IPS DF 19.7 (cell line): ENCODE measurements around the gene FAM163B.

Experiments used
- DNase-seq: peaks from one replicate; pipeline ENCODE4 v3.0.0-alpha.2; 2013; ENCODE audit warnings: low read depth, low spot score

FAM163B gene

DNA sequence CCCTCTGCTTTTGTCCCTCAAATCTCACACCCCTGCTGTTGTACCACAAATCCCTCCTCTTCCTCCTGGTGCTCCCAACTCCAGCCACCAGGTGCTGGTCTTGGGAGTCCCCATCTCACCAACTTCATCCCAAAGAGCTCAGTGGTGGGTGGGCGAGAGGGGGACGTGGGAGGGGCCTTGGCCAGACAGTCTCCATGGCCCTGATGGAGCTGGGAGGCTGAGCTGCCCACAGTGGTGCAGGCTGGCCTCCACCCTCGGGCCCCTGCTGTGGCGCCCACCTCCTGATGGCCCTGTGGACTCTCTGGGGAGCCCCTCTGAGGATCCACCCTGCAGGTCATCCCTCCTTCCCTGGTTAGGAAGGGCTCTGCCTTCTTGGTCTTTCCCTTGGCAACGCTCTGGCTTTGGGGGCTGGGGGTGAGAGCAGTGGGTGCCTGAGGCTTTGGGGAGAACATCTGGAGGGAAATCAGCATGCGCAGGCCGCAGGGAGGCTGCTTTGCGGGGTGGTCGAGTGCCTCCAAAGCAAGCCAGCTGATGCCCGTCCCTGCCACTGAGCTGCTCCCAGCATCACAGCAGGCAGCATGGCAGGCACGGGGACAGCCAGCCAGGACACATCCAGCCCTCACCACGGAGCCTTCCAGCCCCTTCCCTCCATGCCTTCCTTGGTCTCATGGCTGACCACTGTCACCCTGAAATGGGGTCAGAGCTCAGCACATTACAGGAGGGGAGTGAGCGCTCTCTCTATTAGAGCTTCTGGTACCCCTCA, 7.6 kb upstream of the FAM163B start:
- no peak for DNase-seq

GRCh38 chr9:133615606-133616188, 6.5 kb upstream of the FAM163B start:
- DNase-seq: no peak

DNA sequence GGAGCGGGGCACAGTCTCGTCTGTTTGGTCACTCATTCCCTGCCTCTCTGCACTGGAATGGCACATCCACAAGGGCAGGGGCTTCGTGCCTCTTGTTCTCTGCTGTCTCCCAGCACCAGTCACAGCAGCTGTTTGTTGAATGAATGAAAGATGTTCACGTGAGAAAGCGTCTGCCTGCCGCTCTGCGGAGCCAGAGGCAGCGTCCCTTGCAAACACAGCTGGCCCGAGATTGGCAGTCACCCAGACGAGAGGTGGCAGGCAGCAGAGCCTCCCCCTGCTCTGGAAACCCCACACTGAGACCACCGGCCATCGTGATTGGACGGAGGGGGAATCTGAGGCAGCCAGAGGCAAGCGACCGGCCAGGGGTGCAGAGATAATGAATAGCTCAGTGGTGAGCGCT, 6.0 kb upstream of the FAM163B start:
- DNase-seq: no peak

DNA sequence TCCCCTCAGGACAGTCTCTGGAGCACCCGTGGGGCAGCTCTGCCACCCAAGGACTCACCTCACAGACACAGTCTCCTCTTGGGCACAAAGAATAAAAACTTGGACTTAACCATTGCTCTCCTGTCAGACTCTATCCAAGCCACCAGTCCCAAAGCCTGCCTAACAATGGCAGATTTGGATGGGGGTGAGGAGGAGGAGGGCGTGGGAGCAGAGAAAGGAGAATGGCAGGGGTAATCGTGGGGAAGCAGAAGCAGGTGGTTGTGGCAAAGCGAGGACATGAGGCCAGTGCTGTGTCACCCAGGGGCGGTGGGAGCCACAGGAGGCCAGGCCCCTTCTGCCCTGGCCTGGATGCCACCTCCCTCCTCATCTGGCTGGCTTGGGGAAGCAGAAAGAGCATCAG, 5.5 kb upstream of the FAM163B start:
- no peak for DNase-seq

GRCh38 chr9:133614056-133614455, 4.9 kb upstream of the FAM163B start:
- DNase-seq: no peak

GRCh38 chr9:133613432-133613831, 4.2 kb upstream of the FAM163B start:
- no peak for DNase-seq

DNA sequence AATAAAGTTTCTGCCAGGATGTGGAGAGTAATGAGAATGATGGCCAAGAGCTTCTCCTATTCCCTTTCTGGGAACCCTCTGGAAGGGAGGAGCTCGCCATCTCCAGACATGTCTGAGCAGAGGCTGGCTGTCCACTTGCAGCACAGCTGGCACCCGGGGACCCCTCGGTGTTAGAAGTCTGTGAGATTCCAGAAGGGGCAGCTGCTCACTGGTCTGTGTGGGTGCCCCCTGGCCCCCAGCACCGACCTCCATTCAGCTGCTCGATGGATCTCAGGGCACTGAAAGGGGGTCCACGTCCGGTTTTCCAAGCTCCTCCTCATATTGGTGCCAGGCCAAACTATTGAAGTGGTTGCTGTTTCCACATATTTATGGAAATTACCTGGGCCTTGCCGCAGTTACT, 3.6 kb upstream of the FAM163B start:
- no peak for DNase-seq

- DNase-seq: no peak
Measured at GRCh38 chr9:133612051-133612450, 2.9 kb upstream of the FAM163B start.

DNA sequence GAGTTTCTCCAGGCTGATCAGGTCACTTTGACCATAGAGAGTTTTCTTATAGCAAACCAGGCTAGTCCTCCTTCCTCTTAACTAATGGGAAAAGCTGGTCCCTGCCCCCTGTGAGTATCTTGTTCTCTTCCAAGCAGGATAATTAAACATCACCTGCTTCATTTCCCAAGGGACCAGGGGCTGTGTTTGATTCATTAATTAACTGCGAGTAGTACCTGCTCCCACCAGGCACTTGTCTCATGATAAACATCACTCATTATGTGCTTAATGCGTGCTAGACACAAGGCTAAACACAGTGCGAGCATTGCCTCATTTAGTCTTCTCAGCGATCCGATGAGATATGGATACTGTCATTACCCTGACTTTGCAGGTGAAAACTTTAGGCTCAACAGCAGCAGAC, 1.7 kb upstream of the FAM163B start:
- DNase-seq: no peak

- no peak for DNase-seq
Measured at GRCh38 chr9:133608889-133609288, 300 bp downstream of the FAM163B start.

DNA sequence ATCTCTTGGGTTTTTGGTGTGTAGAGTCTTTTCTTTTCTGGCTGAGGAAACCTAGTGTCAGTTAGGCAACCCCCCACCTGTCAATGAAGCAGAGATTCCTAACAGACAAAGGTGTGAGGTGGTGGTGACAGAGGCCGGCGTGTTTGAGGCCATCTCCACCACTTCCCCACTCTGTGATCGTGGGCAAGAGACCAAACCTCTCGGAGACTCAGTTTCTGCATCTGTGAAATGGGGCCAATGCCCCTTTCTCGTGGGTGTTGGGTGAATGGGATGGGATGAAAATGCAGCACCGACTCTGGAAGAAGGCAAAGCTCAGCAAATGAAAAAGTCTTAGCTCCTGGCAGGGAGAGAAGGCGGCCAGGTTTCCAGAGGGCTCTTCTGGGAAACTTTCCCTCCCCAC, 807 bp downstream of the FAM163B start:
- no peak for DNase-seq

DNA sequence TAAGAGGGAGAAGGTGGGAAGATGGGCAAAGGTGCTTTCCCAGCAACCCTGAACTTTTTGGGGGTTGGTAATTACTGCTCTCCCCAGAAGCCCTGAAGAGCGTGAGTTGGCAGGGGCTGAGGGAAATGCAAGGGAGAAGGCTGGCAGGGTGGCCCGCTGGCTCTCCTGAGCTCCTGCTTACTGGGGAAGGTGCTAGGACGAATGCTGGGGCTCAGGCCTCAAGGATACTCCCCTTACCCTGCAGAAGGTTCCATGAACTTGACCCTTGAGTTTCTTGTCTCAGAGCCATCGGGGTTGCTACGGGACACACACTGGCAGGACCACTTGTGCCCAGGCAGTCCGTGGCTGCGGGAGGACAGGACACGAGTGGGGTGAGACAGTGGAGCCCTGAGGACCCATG, 1.2 kb downstream of the FAM163B start:
- DNase-seq: no peak

DNA sequence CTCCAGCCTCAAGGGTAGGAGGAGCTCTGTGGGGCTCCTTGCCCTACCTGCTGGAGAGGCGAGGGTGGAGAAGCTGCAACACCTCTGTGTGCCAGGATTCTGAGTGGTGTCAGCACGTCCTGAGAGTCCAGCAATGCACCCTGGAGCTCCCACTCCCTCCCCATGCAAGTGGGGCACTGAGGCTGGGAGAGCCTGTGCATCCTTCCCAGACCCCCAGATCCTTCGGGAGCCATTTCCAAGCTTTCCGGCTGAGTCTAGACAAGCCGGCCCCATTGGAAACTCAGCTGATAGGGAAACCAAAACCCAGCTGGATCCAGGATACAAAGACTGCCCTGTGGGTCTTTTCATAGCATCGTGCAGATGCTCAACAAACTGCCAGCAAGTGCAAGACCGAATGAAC, 1.8 kb downstream of the FAM163B start:
- no peak for DNase-seq

DNA sequence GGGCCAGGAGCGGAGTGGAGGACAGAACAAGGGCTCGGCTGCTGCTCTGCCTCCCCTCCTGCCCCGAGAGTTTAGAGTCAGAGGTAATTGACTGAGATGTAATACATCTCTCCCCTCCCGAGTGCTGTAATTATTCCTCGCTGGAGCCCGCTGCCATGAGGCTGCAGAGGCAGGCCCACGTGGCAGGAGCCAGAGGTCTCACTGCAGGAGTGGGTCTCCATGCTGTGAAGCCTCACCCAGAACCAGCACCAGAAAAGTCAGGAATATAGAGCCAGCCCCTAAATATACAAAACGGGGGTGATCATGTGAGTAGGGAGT, 2.5 kb downstream of the FAM163B start:
- DNase-seq: no peak

GRCh38 chr9:133605856-133606707, 3.1 kb downstream of the FAM163B start:
- DNase-seq: no peak

DNA sequence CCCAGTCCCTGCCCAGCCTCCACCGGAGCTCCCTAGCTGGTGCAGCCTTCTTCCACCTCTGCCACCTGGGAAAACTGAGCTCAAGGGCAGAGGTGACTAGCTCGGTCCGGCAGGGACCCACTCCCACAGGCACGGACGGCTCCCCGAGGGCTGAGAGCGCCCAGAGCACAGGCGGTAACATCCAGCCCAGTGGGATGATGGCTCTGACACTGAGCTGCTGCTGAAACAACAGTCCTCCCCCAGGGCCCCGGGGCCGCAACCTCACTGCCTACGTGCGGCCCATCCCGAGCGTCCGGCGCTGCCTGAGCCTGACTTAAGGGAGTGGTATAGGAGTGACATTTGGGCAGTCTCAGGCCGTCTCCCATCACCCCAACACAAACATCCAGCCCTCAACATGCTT, 3.7 kb downstream of the FAM163B start:
- no peak for DNase-seq

DNA sequence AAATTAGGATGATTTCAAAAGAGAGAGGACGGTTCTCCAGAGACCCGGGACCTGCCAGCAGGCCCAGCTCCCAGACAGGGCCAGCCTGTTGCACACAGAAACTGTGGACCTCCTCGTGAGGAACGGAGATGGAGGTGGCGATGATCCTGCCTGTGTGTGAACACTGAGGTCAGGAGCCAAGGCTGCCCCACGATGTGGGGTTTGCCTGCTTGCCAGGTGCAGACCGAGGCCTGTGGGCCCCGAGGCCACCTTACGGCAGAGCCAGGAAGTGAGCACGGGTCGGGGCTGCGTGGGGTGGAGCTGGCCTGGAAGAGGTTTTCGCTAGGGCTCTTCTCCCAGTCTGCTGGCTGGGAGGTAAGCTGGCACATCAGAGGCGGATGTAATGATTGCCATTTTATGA, 4.3 kb downstream of the FAM163B start:
- DNase-seq: no peak

- no peak for DNase-seq
Measured at GRCh38 chr9:133604214-133604613, 5.0 kb downstream of the FAM163B start.

- DNase-seq: no peak
Measured at GRCh38 chr9:133603135-133603927, 5.9 kb downstream of the FAM163B start.

GRCh38 chr9:133602277-133602676, 6.9 kb downstream of the FAM163B start:
- DNase-seq: no peak

DNA sequence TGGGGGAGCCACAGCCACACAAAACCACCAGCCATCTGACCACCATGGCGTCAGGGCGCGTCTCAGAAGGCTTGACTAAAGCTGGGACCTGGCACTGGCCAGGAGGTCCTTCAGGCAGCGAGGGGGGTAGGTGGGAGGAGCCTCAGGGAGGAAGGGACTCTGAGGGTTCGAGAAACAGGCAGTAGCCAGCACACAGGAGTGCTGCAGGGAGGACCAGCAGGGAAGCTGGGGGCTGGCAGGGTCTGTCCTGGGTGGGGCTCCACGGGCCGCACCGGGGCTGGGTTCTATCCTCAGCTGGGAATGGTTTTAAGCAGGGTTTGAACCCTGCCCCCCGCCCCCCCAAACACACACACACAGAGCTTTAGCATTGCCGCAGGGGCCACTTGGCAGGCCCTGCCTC, 7.4 kb downstream of the FAM163B start:
- no peak for DNase-seq

- DNase-seq: no peak
Measured at GRCh38 chr9:133600739-133601138, 8.4 kb downstream of the FAM163B start.
